NCI-H187 treated with DMSO at 0.1 percent for 48 hours (cell line): ENCODE data around the gene RC3H2.
A peak's percentile ranks its signal among the peaks of the same experiment; 100 is the strongest.

Source experiments
- DNase-seq: peaks from one replicate; lab custom pipeline; 2025; lab: John Stamatoyannopoulos, UW

Gene RC3H2

GRCh38 chr9:122904823-122905710, at the start of gene RC3H2:
TSS of gene RC3H2 (minus strand) at chr9:122905359. CDS start at chr9:122897509, 7,850 bp downstream.
- DNase-seq = peak; percentile 81

- DNase-seq = no peak
These were observed 49.1 kb upstream of the RC3H2 start for GRCh38 chr9:122954253-122954691.

GRCh38 chr9:122951056-122951455, 45.9 kb upstream of the RC3H2 start:
- DNase-seq = no peak

GRCh38 chr9:122950263-122950662, 45.1 kb upstream of the RC3H2 start:
- DNase-seq = no peak

- no peak for DNase-seq
These were observed 44.5 kb upstream of the RC3H2 start for GRCh38 chr9:122949696-122950095.

- DNase-seq = no peak
These were observed 43.2 kb upstream of the RC3H2 start for GRCh38 chr9:122948313-122948712.

GRCh38 chr9:122946461-122947005, 41.4 kb upstream of the RC3H2 start:
- no peak for DNase-seq

GRCh38 chr9:122944960-122945888, 40.1 kb upstream of the RC3H2 start:
- DNase-seq = no peak

- DNase-seq = no peak
These were observed 36.5 kb upstream of the RC3H2 start for GRCh38 chr9:122941582-122942234.

GRCh38 chr9:122940749-122941581, 35.8 kb upstream of the RC3H2 start, which contains the start of gene RABGAP1:
TSS of gene RABGAP1 (plus strand) at chr9:122941020. CDS start at chr9:122957060, 16,040 bp downstream.
- DNase-seq = peak; percentile 63

- DNase-seq = no peak
These were observed 35.2 kb upstream of the RC3H2 start for GRCh38 chr9:122940454-122940748.

GRCh38 chr9:122939601-122940000, 34.4 kb upstream of the RC3H2 start:
- DNase-seq = no peak

GRCh38 chr9:122936883-122937282, 31.7 kb upstream of the RC3H2 start:
- no peak for DNase-seq

GRCh38 chr9:122936464-122936863, 31.3 kb upstream of the RC3H2 start:
- DNase-seq = no peak

- peak; percentile 2 for DNase-seq
These were observed 26.3 kb upstream of the RC3H2 start, which contains the start of gene ZBTB26 for GRCh38 chr9:122931226-122932121. TSS of gene ZBTB26 (minus strand) at chr9:122931512. CDS start at chr9:122919934, 11,578 bp downstream.

GRCh38 chr9:122930541-122931225, 25.5 kb upstream of the RC3H2 start:
- DNase-seq = no peak

GRCh38 chr9:122929796-122930354, 24.7 kb upstream of the RC3H2 start:
- no peak for DNase-seq

- no peak for DNase-seq
These were observed 18.8 kb upstream of the RC3H2 start for GRCh38 chr9:122923947-122924346.

- no peak for DNase-seq
These were observed 17.6 kb upstream of the RC3H2 start for GRCh38 chr9:122922713-122923112.
